Cerebellar nuclear complex (tissue), 1 donor: ENCODE measurements around the gene APBB2.
"Not testable (repeated sequence)": the region's sequence is repeated elsewhere in the genome, so short reads cannot be mapped to it uniquely, and the experiment has no call there.

Source experiments
- DNase-seq, 2 experiments: peaks; one replicate each; lab custom pipeline; 2025; lab: John Stamatoyannopoulos, UW

The APBB2 gene

DNA sequence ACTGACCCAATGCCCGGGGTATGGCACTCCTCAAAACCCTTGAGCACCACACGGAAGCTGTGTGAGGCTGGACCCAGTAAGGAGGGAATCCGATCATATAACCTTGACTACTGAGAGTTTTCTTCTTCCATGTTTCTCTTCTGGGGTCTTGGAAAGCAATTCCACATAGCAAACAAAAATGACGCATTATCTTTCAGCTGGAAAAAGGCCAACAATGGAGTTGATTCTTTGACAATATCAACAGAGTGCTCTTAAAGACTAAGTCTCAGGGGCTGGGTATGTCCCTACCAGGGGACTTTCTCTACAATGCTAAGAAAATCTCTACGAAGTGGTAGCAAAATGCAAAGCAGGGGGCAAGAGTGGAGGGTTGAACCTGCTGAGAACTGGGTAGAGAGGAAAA, 276.0 kb downstream of the APBB2 start:
- DNase-seq, result no peak

DNA sequence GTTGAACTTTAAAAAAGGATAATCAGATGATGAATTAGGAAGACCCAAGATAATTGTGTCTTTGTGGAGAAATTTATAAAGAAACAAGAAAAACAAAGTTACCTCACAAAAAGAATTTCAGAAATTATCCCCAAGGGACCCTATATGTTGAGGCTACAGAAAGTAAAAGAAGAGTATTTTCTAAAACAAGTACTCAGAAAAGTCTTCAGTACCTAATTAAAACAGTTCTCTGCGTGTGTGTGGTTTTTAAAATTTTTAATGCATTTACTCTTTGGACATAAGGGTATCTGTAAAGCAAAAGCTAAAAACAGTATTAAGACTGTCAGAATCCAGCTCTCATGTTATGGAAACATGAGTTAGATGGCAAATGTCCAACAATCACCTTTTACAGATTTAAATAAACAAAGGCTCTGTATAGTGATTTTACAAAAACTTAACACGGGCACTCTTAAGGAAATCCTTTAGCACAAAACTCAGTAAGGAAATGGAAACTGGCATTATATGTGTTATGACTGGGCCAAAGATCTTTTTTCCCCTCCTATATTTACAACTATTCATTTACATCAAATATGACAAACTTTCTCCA, 277.1 kb downstream of the APBB2 start:
- DNase-seq, result no peak

DNA sequence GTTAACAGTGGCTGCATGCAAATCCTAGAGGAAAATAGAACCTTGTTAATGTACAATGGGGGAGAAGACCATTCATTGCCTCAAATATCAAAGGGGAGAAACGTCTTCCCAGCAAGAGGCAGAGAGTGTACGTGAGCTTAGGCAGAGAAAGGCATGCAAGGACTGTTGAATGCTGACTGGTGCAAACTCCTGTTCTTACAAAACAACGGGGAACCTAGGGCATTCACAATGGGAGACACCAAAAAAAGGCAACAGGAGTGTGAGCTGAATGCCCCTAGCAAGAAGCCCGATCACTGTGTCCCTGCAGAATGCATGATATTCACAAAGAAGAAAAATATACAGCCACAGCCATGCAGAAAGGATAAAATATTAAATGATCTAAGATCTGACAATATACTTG, 279.7 kb downstream of the APBB2 start:
- DNase-seq, result no peak

DNA sequence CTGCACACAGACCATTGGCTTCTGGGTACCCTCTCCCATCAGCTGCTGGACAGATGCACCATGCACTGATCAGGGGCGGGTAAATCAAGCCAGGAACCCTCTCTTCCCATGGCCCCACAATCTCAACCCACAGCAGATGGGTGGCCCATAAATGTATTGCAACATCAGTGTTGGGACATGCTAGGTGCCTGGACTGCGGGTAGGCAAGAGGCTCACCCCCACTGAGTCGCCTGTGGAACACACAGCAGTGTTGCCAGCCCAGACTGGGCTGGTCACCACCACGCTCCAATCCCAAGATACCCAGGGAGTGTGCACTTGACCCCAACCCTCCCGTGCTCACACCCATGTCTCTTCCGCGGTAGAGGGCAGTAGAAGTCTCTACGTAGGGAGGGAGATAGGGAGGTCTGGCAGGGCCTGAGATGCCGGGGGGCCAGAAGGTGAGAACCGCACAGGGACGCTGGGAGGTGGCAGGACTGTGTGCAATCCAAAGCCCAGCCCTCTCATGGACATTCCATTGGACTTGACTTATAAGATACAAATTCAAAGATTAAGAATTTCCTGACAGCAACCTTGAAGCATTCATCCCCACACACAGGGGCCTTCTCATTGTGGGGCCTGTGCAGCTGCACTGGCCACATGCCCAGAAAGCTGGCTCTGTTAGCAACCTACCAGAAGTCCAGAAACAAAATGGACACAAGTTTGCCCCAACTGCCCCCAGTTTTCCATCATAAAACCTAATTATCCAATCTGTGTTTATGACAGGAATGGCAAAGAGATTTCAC, 280.9 kb downstream of the APBB2 start:
- DNase-seq, result no peak

DNA sequence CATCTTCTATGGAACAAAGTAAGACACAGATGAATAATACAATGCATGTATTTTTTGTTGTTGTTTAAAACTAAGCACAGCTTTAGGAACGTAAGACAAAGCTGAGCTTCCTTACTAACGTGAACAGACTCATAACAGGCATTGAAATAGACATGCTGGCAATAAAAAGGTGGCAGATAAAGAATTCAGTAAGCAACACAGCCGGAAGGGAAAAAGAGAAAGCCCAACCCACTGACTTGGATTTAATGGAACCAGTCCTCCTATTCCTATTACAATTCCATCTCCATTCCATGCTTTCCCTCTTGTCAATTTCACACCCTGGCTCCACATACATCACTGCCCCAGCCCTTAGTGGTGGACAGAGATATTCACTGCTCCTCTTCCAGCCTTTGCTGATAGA, 282.5 kb downstream of the APBB2 start:
- no peak for DNase-seq

DNA sequence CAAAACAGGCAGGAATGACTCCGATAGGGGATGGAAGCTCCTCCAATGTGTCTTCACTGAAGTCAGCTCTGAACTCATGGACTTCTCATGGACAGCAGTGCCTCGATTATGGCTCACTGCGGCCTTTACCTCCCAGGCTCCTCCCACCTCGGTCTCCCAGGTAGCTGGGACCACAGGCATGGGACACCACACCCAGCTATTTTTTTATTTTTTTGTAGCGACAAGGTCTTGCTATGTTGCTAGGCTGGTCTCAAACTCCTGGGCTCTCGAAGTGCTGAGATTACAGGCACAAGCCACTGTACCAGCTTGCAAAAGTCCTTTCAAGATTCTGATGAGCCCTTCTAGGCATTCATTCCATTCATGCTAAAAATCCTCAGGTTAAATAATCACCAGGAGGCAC, 283.1 kb downstream of the APBB2 start:
- DNase-seq, result no peak

DNA sequence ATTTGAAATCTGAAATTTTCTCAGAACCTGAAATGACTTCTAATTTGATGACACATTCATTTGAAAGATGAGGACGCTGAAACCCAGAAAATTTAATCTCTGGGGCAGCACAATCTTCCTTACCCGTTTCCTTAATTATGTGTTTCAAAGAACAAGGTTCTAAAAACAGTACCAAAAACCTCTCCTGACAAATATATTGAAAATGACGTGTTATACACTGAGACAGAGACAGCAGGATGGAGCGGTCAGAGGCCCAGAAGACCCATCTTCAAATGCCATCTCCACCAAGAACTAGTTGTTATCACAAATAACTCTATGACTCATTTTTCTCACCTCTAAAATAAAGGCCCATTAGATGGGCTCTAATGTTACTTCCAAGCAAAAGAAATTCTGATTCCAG, 287.3 kb downstream of the APBB2 start:
- no peak for DNase-seq

DNA sequence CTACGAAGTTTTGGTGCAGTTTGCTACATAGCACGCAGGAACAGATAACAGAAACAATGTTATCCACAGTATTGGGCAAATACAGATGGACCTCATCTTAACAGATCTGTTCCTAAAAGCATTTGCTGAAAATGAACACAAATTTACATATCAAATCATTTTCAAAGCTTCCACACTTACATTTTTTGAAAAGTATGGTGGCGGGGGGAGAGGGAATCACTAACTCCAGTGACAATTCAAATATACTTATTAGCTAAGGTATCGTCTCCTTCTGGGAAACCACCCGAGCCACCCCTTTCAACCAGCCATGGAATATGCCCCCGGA, 289.6 kb downstream of the APBB2 start:
- DNase-seq, result no peak

DNA sequence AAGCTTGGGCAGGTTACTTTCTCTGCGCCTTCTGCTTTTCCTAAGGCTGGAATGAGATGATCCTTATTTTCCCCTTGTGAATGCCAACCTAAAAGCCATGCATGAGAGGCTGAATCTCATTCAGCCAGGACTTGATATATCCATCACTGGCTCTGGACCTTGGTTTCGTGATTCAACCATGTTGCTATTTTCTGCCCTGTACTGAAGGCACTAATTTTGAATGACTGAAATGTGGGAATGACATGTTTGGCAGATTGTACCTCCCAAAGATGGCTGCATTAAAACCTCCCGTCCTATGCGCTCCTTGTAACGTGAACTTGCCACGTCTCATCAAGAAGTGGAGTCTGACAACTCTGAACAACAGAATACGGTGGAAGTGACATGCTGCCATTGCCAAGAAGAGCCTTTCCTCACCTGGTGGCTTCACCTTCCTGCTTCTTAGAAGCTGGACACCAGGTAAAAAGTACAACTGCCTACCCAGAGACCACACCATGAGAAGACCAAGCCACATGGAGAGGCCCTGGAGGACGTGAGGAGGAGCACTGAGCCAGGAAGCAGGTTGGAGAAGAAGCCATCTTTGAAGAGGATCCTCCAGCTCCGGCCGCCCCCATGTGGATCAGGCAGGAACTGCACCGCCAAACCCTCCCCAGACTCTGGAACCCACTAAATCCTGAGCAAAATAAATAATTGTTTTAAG, 290.1 kb downstream of the APBB2 start:
- DNase-seq, result no peak

DNA sequence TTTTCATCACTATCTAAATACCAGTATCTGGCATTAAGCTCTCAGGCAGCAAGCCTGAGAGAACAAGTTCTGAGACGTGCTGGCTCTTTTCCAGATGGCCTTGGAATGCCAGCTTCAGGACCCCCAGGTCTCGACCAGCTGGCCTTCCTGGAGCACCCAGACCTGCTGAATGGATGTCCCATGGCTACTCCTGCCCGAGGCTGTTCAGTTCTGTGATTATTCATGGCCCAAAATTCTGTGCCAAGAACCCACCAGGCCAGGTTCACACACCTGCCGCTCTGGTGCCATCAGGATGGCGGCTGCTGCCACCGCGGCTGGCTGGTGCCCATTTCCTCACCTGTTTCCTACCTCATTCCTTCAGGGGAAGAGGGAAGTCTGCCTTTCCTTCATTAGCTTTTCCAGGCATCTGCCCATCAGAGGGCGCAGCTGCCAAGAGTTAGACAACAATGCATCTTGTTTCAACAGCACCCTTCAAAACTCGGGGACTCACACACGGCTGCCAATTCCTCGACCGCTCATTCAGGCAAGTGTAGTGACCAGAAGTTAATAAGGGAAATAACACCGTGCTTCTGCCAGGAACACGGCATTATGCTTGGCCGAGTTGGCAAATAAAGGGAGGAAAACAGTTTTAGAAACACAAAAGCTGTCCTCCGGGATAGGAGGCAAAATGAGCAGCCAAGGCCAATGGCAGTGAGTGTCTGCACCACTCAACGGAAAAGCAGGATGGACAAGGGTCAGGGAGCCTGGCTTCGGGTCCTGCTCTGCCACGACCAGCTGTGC, 290.8 kb downstream of the APBB2 start:
- peak; percentile 80 to 89 for DNase-seq

DNA sequence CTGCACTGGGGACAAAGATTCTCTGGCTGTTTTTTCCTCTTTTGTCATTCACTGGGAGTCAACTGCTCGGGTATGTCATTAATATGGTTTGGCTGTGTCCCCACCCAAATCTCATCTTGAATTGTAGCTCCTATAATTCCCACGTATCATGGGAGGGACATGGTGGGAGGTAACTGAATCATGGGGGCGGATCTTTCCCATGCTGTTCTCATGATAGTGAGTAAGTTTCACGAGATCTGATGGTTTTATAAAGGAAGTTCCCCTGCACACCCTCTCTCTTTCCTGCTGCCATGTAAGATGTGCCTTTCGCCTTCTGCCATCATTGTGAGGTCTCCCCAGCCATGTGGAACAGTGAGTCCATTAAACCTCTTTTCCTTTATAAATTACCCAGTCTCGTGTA, 294.4 kb downstream of the APBB2 start:
- DNase-seq, result not testable (repeated sequence)

DNA sequence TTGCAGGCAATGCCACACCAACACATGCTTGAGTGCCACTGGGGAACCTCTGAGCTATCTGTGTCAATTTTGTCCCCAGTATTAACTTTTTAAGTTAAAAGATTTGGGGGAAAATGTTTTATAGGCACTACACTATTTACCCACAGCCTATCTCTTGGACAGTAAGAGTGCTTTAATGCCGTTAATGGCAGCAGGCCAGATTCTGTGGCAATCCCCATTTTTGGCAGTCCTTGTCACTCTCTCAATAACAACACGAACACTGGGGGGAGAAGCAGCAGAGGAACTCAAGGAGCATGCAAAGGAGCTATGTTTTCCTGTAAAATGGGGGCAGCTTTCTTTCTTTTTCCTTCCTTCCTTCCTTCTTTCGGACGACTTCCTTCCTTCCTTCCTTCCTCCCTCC, 296.0 kb downstream of the APBB2 start:
- no peak for DNase-seq

DNA sequence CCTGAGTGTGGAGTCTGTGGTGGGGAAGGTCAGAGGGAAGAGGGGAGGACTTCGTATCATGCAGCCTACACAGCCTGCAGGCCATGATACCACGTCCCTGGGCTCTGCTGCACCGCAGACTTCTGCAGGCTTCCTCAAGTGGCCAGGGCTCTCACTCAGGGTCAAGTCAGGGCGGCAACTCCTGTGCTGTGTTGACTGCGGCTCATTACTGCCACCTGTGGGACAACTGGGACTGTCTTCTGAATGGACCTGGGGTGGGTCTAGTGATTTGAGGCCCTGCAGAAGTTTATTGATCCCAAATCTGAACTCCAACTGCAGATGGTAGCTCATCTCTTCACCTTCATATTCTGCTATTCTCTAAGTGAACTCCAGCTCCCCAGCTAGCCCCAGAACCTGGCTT, 297.5 kb downstream of the APBB2 start:
- DNase-seq, result no peak

DNA sequence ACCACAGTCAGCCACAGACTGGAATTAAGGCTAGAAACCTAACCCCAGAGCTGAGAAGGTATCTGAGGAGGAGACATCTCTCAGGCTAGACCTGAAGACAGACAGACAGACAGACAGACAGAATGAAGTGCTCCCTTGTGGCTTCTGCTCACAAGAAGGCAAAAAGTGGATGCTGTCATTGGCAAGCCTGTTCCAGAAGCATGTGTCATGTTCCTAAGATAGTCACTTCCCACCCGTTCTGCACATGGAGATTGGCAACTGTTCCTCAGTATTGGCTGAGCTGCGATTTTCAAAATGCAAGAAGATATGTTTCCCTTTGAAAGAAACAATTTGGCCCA, 298.2 kb downstream of the APBB2 start:
- no peak for DNase-seq

DNA sequence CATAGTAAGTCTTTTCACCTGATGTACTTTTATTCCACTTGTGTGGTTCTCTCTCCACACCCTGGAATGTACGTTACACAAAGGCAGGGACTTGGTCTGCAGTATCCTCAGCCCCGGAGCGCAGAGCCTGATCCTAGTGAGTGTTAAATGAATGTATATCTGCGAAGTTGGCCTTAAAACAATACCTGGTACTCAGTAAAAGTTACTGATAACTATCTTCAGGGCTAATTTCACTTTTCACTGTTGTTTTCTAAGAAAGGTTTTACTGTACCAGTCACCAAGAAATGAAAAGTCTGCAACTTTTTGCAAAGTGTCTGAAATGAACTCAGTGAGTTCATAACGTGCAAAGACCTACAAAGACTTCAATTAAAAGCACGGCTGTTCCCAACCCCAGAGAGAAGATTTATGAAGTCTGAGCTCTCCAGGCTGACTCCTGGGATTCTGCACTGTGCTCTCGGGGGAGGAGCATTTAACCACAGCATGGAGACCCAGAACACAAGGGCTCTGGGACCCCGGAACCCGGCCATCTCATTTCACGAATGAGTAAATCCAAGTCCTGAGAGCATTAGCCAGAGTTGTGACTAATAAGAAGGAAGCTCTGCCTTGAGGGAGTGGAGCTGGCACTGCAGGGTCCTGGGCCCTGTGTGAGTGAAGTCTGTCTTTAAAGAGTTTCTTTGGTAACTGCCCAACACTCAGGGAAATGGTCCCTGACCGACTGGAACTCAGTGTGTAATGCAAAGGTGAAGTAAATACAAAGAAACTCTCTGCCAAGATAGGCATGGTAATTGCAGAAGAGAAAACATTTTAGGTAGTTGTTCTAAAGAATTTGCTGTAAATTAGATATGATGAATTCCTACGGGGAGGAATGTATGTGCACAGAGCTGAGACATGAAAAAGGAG, 298.8 kb downstream of the APBB2 start:
- DNase-seq, result no peak

DNA sequence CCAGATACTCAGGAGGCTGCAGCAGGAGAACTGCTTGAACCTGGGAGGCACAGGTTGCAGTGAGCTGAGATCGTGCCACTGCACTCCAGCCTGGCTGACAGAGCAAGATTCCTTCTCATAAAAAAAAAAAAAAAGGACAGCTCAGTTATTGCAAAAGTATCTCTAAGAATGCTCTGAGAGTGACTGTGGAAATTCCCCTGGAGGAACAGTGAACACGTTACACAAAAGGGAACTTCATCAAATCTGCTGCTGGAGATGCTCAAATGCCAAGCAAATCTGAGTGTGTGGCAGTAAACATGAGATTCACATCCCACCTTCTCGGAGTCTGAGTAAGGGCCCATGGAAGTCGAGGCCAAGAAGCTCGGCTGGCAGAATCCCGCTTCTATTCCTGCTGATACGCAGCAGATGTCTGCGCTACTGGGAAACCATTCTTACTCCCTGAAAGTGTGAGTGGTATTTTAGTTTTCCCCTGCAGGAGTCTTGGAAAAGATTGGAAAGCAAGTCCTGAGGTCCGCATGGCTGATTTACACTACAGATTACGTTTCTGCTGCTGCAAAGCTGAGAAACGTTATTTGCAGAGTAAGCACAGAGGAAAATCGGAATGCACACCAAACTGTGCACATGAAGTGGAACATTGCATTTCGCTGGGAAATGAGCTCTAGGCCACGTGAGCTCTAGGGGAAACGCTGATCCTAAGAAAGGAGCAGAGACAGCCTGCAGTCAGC, 301.7 kb downstream of the APBB2 start:
- no peak for DNase-seq

DNA sequence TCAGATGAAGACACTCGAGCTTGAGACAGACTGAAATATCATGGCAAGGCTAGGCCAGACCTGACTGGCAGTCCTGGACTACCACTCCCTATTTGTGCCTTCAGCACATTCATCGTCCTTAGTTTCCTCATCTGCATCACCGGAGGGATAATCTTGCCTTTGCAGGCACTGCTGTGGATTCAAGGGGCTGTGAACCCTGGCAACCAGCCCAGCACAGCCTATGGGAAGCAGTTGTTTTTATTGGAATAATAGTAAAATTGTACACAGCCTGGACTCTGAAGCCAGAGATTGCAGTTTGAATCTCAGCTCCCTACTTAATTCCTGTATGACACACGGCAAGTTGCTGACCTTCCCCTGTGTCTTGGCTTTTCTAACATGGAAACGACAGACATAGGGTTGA, 303.6 kb downstream of the APBB2 start:
- no peak for DNase-seq

DNA sequence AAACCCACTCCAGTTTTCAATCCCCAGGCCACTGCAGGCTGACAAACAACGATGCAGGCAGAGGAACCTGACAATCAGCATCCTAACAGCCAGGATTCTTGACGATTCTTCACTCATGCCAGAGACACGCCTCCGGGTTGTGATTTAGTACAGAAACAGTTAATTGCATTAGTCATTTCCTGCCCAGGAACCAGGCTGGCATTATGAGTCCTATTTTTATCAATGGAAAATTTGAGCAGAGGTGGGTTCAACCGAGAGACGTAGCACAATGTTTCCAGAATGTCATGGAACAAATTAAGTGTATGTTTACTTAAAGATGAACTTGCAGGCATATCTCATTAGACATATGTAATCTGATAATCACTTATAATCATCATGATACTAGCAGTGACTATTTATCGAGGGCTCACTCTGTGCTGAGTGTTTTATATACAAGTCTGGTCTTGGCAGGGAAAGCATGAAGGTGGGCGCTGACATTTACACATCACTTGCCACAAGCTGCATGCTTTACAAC, 304.9 kb downstream of the APBB2 start:
- DNase-seq, result no peak

DNA sequence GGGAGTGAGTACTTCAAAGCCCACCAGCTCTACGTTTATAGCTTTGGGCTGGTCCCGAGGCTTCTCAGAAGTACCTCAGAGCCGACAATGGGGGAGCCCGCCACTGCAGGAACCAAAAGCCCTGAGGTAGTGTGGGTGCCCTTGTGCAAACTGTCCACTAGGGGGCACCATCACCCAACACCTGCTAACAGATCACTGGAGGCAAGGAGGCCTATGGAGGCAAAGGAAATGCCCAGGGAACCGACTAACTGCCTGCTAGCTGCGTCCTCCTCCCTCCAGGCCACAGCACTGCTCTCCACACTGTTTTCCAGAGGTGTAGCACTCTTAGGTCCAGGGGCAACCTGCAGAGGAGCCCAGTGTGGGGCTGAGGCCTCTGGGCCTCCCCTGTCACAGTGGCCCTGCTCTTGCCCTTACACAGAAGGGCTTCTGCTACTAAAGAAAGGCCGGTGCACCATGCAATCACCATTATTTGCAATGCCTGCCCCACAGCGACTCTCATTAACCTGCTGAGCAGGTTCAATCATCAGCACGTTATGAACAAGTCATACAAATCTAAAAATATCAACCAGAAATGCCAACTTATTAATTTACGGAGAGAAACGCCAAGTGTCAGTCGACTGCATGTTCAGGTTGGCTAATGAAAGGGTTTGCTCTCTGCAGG, 305.5 kb downstream of the APBB2 start:
- DNase-seq, result peak in 1 of 2 experiments; percentile 10

DNA sequence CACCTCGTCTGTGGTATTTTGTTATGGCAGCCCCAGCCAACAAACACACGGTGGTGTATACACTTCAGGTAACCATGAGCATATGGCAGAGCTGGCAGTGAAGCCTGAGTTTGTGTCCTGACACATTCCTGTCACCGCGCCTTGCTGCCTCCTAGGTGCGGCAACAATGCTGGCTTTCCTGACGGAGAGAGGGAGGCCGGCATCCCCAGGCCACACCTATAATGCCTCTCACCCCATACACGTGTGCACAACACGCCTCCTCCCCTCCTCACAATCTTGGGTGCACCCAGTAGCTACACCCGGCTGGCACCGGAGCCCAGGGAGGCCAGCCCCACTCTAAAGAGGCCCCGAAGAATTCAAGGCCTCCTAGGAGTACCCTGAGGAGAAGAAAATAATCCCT, 306.0 kb downstream of the APBB2 start:
- peak; percentile 20 to 49 for DNase-seq
